Measurements from ENCODE around the gene IL16. TPM values are rescaled to one million over a fixed set of nuclear protein-coding genes. Genes with fewer than 3 reads are reported as not detected.
A peak's percentile ranks its signal among the peaks of the same experiment; 100 is the strongest.

The IL16 gene
- total RNA-seq, 1 donor from 2014 or later: 0.79 TPM

- H3K36me3 ChIP-seq (ENCODE audit: control insufficient read depth, insufficient read depth, low read length): no peaks in the 10 kb centered on the region
- FAIRE-seq: no peak
- H3K4me3 ChIP-seq (ENCODE audit: low read depth, low read length): no peak overlapping the region
- no peak for DNase-seq (ENCODE audit: low read depth)
- TF ChIP-seq, protein P1, sequence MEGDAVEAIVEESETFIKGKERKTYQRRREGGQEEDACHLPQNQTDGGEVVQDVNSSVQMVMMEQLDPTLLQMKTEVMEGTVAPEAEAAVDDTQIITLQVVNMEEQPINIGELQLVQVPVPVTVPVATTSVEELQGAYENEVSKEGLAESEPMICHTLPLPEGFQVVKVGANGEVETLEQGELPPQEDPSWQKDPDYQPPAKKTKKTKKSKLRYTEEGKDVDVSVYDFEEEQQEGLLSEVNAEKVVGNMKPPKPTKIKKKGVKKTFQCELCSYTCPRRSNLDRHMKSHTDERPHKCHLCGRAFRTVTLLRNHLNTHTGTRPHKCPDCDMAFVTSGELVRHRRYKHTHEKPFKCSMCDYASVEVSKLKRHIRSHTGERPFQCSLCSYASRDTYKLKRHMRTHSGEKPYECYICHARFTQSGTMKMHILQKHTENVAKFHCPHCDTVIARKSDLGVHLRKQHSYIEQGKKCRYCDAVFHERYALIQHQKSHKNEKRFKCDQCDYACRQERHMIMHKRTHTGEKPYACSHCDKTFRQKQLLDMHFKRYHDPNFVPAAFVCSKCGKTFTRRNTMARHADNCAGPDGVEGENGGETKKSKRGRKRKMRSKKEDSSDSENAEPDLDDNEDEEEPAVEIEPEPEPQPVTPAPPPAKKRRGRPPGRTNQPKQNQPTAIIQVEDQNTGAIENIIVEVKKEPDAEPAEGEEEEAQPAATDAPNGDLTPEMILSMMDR (IDR thresholded peaks at IDR 0.05; ENCODE audit: insufficient read depth, low read length, severe bottlenecking): no peak
- no peaks in the 10 kb centered on the region for H3K27me3 ChIP-seq (ENCODE audit: control insufficient read depth, insufficient read depth, low read length)
Measured at GRCh38 chr15:81223346-81223971, 26.8 kb downstream of the IL16 start.

DNA sequence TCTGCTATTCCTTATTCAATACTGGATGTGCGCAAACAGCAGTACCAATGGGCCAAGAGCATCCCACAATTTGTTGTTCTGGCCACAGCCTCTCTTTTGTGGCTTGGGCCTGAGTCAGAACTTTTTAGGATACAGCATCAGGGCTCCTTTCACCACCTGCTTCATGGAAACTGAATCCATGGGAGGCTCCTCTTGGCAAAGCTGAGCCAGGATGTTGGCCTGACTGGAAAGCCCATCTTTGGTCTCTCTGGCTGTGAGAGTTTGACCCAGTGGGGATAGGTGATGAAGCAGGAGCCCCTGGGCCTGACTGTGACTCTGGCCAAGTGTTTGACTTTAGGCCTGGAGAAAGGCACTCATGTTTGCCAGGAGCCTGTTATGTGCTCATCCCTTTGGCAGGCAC, 27.6 kb downstream of the IL16 start:
- TF ChIP-seq, protein P1 (IDR thresholded peaks at IDR 0.05; ENCODE audit: insufficient read depth, low read length, severe bottlenecking): no peak
- Histone ChIP-seq H3K4me3 (ENCODE audit: low read depth, low read length) (no peak overlapping the region), H3K36me3 (ENCODE audit: control insufficient read depth, insufficient read depth, low read length) (no peaks in the 10 kb centered on the region), H3K27me3 (ENCODE audit: control insufficient read depth, insufficient read depth, low read length) (no peaks in the 10 kb centered on the region)
- FAIRE-seq (no peak), DNase-seq (ENCODE audit: low read depth) (no peak)

DNA sequence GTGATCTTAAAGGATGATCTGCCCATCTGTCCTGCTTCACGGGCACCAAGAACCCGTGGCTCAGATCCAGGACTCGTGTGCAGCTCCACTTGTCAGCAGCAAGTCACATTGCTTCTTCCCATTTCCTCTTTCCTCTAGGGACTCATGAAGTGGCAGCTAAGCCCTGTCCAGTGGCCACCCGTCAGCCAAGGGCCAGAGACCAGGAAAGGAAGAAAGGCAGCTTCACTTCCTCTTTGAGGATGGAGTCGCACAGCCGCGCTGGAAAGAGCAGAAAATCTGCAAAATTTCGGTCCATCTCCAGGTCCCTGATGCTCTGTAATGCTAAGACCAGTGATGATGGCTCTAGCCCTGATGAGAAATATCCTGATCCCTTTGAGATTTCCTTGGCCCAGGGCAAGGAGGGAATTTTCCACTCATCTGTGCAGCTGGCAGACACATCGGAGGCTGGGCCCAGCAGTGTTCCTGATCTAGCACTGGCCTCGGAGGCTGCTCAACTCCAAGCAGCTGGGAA, 28.5 kb downstream of the IL16 start:
- no peak overlapping the region for H3K4me3 ChIP-seq (ENCODE audit: low read depth, low read length)
- no peaks in the 10 kb centered on the region for H3K36me3 ChIP-seq (ENCODE audit: control insufficient read depth, insufficient read depth, low read length)
- FAIRE-seq (no peak), DNase-seq (ENCODE audit: low read depth) (no peak)
- TF ChIP-seq, protein P1 (IDR thresholded peaks at IDR 0.05; ENCODE audit: insufficient read depth, low read length, severe bottlenecking): no peak
- no peaks in the 10 kb centered on the region for H3K27me3 ChIP-seq (ENCODE audit: control insufficient read depth, insufficient read depth, low read length)

DNA sequence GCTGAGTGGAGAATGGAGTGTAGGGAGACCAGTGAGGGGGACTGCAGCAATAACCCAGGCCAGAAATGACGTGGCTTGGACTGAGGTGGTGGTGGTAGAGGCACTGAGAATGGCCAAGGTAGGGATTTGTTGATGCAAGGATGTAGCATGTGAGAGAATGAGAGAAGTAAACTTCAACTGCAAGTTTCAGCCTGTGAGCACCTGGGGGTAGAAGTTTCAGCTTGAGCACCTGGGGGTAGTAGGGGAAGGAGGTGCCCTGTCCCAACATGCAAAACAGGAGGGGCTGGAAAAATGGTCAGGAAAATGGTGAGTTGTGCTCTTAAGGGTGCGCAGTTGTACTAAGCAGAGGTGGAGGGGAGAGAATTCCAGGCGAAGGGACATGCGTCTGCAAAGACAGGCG, 31.0 kb downstream of the IL16 start:
- H3K27me3 ChIP-seq (ENCODE audit: control insufficient read depth, insufficient read depth, low read length): no peaks in the 10 kb centered on the region
- TF ChIP-seq, protein P1 (IDR thresholded peaks at IDR 0.05; ENCODE audit: insufficient read depth, low read length, severe bottlenecking): no peak
- DNase-seq (ENCODE audit: low read depth) (peak; percentile 69), FAIRE-seq (no peak)
- H3K36me3 ChIP-seq (ENCODE audit: control insufficient read depth, insufficient read depth, low read length): no peaks in the 10 kb centered on the region
- no peak overlapping the region for H3K4me3 ChIP-seq (ENCODE audit: low read depth, low read length)

GRCh38 chr15:81229586-81229985, 32.9 kb downstream of the IL16 start:
- TF ChIP-seq, protein P1 (IDR thresholded peaks at IDR 0.05; ENCODE audit: insufficient read depth, low read length, severe bottlenecking): no peak
- peak; percentile 2 for DNase-seq (ENCODE audit: low read depth)
- FAIRE-seq: no peak
- H3K36me3 ChIP-seq (ENCODE audit: control insufficient read depth, insufficient read depth, low read length): no peaks in the 10 kb centered on the region
- no peaks in the 10 kb centered on the region for H3K27me3 ChIP-seq (ENCODE audit: control insufficient read depth, insufficient read depth, low read length)
- no peak overlapping the region for H3K4me3 ChIP-seq (ENCODE audit: low read depth, low read length)

All from bronchial epithelial cell (primary cell).